Activated CD8-positive, alpha-beta T cell treated with anti-CD3 and anti-CD28 coated beads for 36 hours (primary cell): ENCODE results near the gene TMEM151B. TPM values are rescaled to one million over a fixed set of nuclear protein-coding genes. Genes with fewer than 3 reads are reported as not detected.

ENCODE experiments used
- ATAC-seq: fragments of 200-7000 bp; cut with Tn5 transposase; one replicate; pipeline ENCODE4 v1.10.0; 2021; ENCODE audit warnings: mild to moderate bottlenecking, moderate library complexity
- CTCF ChIA-PET: fragments of 350-600 bp; sonication (Branson Sonifier 250); formaldehyde crosslinking; loops from one replicate; lab custom pipeline; 2021; ENCODE audit warnings: antibody characterized with exemption; lab: Charles Lee
- POLR2A ChIA-PET: fragments of 350-600 bp; sonication (Branson Sonifier 250); formaldehyde crosslinking; loops from one replicate; lab custom pipeline; 2021; ENCODE audit warnings: antibody characterized with exemption; lab: Charles Lee
- DNase-seq: peaks from one replicate; pipeline ENCODE4 v3.0.0-alpha.2; 2020
- H3K27ac Mint-ChIP-seq: one replicate; pipeline ENCODE4 v1.8.0; 2021; ENCODE audit warnings: mild to moderate bottlenecking, mixed read lengths
- H3K27me3 Mint-ChIP-seq: one replicate; pipeline ENCODE4 v1.8.0; 2021; ENCODE audit warnings: mixed read lengths
- H3K36me3 Mint-ChIP-seq: one replicate; pipeline ENCODE4 v1.8.0; 2021; ENCODE audit warnings: low read depth, mixed read lengths
- H3K4me1 Mint-ChIP-seq: one replicate; pipeline ENCODE4 v1.8.0; 2021; ENCODE audit warnings: low read depth, mixed read lengths
- H3K4me3 Mint-ChIP-seq: one replicate; pipeline ENCODE4 v1.8.0; 2021; ENCODE audit warnings: mild to moderate bottlenecking, moderate library complexity, mixed read lengths
- H3K9me3 Mint-ChIP-seq: one replicate; pipeline ENCODE4 v1.8.0; 2021; ENCODE audit warnings: mixed read lengths
- intact Hi-C: fragments of 100-400 bp; cut with micrococcal nuclease; formaldehyde crosslinking; loops from one replicate; pipeline ENCODE4 v1.10.0; 2022
- total RNA-seq, 2 experiments: library from RNA; stranded (reverse); gene quantifications; one replicate each; pipeline ENCODE4 v1.2.3, GENCODE V29; 2021
- TF ChIP-seq, protein P1 (sequence below): fragments of 200-600 bp; IDR thresholded peaks from one replicate; pipeline ENCODE4 v1.8.0; 2022; ENCODE audit warnings: antibody characterized with exemption, mild to moderate bottlenecking

Gene TMEM151B
- total RNA-seq, 2 experiments from 2014 or later, result 0.05 TPM; not detected in 1

DNA sequence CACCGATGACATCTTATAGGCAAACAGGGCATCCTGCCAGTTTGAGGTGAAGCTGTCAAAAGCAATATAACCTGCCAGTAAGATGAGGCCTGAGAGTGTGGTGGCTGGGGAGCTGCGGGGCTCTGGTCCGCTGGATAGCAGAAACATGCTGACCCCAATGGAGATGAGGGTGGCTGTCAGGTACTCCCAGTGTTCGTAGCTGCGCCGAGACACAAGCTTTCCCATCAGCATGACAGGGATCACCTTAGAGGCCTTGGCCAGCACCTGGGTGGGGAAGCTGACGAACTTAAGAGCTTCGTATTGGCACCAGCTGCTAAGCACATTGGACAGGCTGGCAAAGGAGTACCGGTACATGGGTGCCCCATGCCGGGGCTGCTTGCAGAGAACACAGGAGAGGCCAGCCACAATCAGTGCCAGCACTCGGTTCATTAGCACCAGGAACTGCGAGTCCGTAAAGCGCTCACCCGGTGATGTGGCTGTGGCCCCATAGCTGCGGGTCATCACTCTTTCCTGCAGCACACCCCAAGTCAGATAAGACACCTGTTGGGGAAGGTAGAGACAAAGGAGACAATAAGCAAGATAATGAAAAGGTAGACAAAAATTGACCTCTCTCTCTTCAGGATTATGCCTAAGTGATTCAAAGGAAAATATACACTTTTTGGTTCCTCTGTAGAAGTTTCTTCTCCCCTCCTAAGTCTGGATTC is 15.0 kb upstream of the TMEM151B start:
- ATAC-seq, result peak; percentile 1

DNA sequence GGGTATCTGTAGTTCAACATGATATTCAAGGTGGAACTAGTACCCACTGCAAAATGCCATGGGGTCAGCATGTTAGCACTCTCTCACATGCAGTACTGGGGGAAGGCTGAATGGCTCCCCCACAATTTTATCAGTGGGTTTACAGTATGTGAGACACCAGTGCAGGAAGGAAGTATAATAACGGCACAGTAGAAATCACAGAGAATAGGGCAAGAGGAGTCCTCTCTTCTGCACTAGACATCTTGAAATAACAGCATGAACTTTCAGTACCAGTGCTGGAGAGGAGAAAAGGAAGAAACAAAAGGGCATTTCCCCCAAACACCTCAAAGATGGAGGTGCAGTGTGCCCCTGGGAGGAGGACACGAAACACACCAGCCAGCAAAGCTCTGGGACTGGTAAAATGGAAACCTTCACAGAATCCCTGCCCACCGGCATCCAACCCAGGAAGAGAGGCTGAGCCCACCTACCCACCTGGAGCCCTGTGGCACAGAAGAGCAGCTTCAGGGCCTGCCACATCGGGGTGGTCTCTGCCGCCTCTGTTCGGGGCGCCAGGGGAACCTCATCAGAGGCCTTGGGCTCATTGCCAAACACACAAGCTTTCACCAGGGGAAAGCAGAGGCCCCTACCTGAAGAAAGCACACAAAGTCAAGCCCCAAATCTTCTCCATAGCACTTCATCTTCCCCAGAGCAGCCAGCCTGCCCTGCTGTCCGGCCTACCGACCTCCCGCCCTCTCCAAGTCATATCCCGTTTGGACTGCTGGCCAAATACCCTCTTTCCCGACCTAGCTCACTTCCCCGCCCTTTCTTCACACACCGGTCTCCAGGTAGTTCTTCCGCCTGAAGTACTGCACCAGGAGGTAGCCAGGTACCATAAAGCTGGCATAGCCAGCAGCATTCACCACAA is 14.1 kb upstream of the TMEM151B start:
- no peaks in the 10 kb centered on the region for H3K9me3 Mint-ChIP-seq
- ChIA-PET POLR2A (interaction anchor here (0.7 to 17.2 kb wide), 17 partner anchors 7 to 102 kb away, joined by 3 to 486 read pairs (median 5); partner anchors contain the start of genes AARS2, HSP90AB1, SLC29A1 and TMEM151B), CTCF (interaction anchor here (0.9 to 3.8 kb wide), 18 partner anchors 8 to 160 kb away, joined by 3 to 47 read pairs (median 6); partner anchors contain the start of genes HSP90AB1, SLC29A1 and TMEM151B)
- TF ChIP-seq, protein P1, sequence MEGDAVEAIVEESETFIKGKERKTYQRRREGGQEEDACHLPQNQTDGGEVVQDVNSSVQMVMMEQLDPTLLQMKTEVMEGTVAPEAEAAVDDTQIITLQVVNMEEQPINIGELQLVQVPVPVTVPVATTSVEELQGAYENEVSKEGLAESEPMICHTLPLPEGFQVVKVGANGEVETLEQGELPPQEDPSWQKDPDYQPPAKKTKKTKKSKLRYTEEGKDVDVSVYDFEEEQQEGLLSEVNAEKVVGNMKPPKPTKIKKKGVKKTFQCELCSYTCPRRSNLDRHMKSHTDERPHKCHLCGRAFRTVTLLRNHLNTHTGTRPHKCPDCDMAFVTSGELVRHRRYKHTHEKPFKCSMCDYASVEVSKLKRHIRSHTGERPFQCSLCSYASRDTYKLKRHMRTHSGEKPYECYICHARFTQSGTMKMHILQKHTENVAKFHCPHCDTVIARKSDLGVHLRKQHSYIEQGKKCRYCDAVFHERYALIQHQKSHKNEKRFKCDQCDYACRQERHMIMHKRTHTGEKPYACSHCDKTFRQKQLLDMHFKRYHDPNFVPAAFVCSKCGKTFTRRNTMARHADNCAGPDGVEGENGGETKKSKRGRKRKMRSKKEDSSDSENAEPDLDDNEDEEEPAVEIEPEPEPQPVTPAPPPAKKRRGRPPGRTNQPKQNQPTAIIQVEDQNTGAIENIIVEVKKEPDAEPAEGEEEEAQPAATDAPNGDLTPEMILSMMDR, result no peak
- H3K4me3 Mint-ChIP-seq, result peak overlapping the region; percentile 85
- H3K4me1 Mint-ChIP-seq, result peaks cover 66% of the 10 kb centered on the region
- H3K27me3 Mint-ChIP-seq, result no peaks in the 10 kb centered on the region
- H3K27ac Mint-ChIP-seq, result peak overlapping the region; percentile 85
- peaks cover 43% of the 10 kb centered on the region for H3K36me3 Mint-ChIP-seq
- DNase-seq (peak; percentile 41), ATAC-seq (peak; percentile 21)
- intact Hi-C loops, result no loop called here

More for the DNA sequence above, 15.0 kb upstream of the TMEM151B start:
- intact Hi-C loops, result no loop called here
- POLR2A ChIA-PET, result interaction anchor here (0.8 to 17.2 kb wide), 12 partner anchors 8 to 130 kb away, joined by 3 to 486 read pairs (median 4); partner anchors contain the start of genes AARS2, HSP90AB1 and SLC29A1
- Mint-ChIP-seq H3K4me1 (peaks cover 66% of the 10 kb centered on the region), H3K36me3 (peaks cover 48% of the 10 kb centered on the region), H3K9me3 (no peaks in the 10 kb centered on the region), H3K27me3 (no peaks in the 10 kb centered on the region), H3K4me3 (peak overlapping the region; percentile 85), H3K27ac (peak overlapping the region; percentile 85)
- DNase-seq, result peak; percentile 41
- CTCF ChIA-PET, result interaction anchor here (1.1 to 3.8 kb wide), 7 partner anchors 8 to 160 kb away, joined by 3 to 47 read pairs (median 10); partner anchors contain the start of gene HSP90AB1
- TF ChIP-seq, protein P1, result no peak

DNA sequence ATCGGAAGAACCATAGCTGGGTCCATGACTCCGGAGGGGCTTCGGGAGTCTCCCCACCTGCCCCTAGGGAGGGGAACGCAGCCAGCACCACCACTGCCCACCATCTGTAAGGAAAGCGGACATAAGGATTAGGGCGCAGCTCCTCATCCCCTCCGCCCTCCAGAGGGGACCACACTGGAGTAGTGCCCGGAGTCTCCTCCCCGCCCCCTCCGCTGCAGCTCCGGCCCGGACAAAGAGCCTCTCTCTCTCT is 13.6 kb upstream of the TMEM151B start:
- ATAC-seq, result peak; percentile 6
- H3K27me3 Mint-ChIP-seq, result no peaks in the 10 kb centered on the region
- H3K36me3 Mint-ChIP-seq, result peaks cover 39% of the 10 kb centered on the region
- POLR2A ChIA-PET, result interaction anchor here (0.7 to 17.2 kb wide), 16 partner anchors 8 to 103 kb away, joined by 3 to 486 read pairs (median 5); partner anchors contain the start of genes AARS2, HSP90AB1, SLC29A1 and TMEM151B
- CTCF ChIA-PET, result interaction anchor here (0.6 to 3.8 kb wide), 18 partner anchors 8 to 948 kb away, joined by 3 to 47 read pairs (median 4); partner anchors contain the start of genes HSP90AB1, SLC29A1 and TMEM151B
- H3K4me1 Mint-ChIP-seq, result peaks cover 67% of the 10 kb centered on the region
- no peak for DNase-seq
- peak overlapping the region; percentile 85 for H3K4me3 Mint-ChIP-seq
- intact Hi-C loops, result no loop called here
- peak overlapping the region; percentile 85 for H3K27ac Mint-ChIP-seq
- no peaks in the 10 kb centered on the region for H3K9me3 Mint-ChIP-seq
- TF ChIP-seq, protein P1, result no peak

DNA sequence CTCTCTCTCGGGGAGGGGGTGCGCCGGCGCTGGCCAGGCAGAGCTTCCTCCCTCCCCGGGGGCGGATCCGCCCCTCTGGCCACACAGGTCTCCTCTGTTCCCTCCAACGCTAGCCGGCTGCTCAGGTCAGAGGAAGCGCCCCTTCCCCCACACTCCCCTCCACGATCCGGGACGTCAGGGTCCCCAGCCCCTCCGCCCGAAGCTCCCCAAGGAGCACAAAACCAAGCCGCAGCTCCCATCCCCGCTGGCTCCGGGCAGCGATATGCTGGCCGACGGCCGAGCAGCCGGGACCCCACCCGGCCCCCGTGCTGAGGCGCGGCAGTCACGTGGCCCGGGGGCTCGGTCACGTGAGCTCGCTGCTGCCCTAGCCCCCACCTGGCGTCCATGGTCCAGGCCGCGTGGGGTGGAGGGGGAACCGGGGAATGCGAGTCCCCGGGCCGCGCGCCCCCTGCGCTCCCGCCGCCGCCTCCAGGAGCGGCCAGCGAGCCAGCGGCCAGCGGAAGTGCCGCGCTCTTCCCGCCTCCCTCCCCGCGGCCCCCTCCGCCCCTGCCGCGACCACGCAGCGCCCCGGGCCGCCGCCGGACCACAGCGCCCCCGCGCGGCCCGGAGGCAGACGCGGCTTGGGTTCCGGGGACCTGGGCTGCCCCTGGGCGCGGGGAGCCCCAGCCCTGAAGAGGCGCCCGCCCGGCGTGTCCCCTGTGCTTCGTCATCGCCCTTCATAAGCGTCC is 13.1 kb upstream of the TMEM151B start, which contains the start of gene SLC35B2:
SLC35B2 (minus strand) TSS at position 504 of the 728 bp plus-strand sequence; CDS start at position 386, 118 bp downstream.
- H3K4me3 Mint-ChIP-seq, result peak within 1 kb of the TSS; percentile 85
- intact Hi-C loops, result no loop called here
- peak; percentile 68 for ATAC-seq
- TF ChIP-seq, protein P1, result peak; percentile 77
- peak; percentile 72 for DNase-seq
- ChIA-PET POLR2A (interaction anchor here (0.7 to 17.2 kb wide), 14 partner anchors 12 to 103 kb away, joined by 3 to 486 read pairs (median 5); partner anchors contain the start of genes AARS2, HSP90AB1, SLC29A1 and TMEM151B), CTCF (interaction anchor here (0.6 to 3.8 kb wide), 17 partner anchors 11 to 948 kb away, joined by 3 to 47 read pairs (median 4); partner anchors contain the start of genes HSP90AB1, SLC29A1 and TMEM151B)
- H3K27ac Mint-ChIP-seq, result peak within 1 kb of the TSS; percentile 85
- no peaks in the 10 kb centered on the region for H3K9me3 Mint-ChIP-seq
- peaks cover 38% of the 10 kb centered on the region for H3K36me3 Mint-ChIP-seq
- no peaks in the 10 kb centered on the region for H3K27me3 Mint-ChIP-seq
- peaks cover 66% of the 10 kb centered on the region for H3K4me1 Mint-ChIP-seq
